Panc1 (cell line): Measurements from ENCODE around the gene ASCC1. TPM values are rescaled to one million over a fixed set of nuclear protein-coding genes. Genes with fewer than 3 reads are reported as not detected.
"Not testable (repeated sequence)": the region's sequence is repeated elsewhere in the genome, so short reads cannot be mapped to it uniquely, and the experiment has no call there.

ENCODE experiments used
- ATAC-seq: fragments of 200-7000 bp; cut with Tn5 transposase; 2 replicates; pipeline ENCODE4 v1.9.1; 2020; ENCODE audit warnings: mild to moderate bottlenecking, moderate library complexity
- BruUV-seq: library from RNA; stranded (reverse); fragments of 400-500 nt; replicated peaks from 2 replicates; lab custom pipeline; 2021; lab: Mats Ljungman, UMichigan
- CTCF ChIA-PET: fragments of 300-600 bp; sonication (Branson Sonifier 250); formaldehyde crosslinking; loops from one replicate; lab custom pipeline; 2022; ENCODE audit warnings: antibody characterized with exemption; lab: Charles Lee
- POLR2A ChIA-PET: fragments of 300-600 bp; sonication (Branson Sonifier 250); formaldehyde crosslinking; loops from one replicate; lab custom pipeline; 2022; ENCODE audit warnings: antibody characterized with exemption; lab: Charles Lee
- DNase-seq: peaks from one replicate; pipeline ENCODE4 v3.0.0-alpha.2; 2010; ENCODE audit warnings: low read depth, low spot score
- H3K27ac ChIP-seq: 2 replicates; pipeline ENCODE4 v1.5.1; 2011; ENCODE audit warnings: mild to moderate bottlenecking, low read length, inconsistent platforms
- H3K27me3 ChIP-seq: fragments of 200-500 bp; sonication (Bioruptor generic); 2 replicates; pipeline ENCODE4 v1.6.0; 2014; ENCODE audit warnings: low read length, inconsistent platforms; ENCODE audit not compliant: control insufficient read depth, insufficient read depth
- H3K36me3 ChIP-seq: fragments of 200-500 bp; sonication (Bioruptor generic); 2 replicates; pipeline ENCODE4 v1.5.1; 2014; ENCODE audit warnings: inconsistent platforms, mild to moderate bottlenecking, low read length, moderate library complexity; ENCODE audit not compliant: control insufficient read depth, insufficient read depth
- H3K4me1 ChIP-seq: 2 replicates; pipeline ENCODE4 v1.5.1; 2011; ENCODE audit warnings: inconsistent platforms, mild to moderate bottlenecking, low read length, moderate library complexity; ENCODE audit not compliant: control insufficient read depth, insufficient read depth
- H3K4me3 ChIP-seq, 2 experiments: 2 replicates each; pipeline ENCODE4 v1.5.1; 2011 to 2012; ENCODE audit warnings: low read depth in 2 of 2, low read length in 2 of 2, mild to moderate bottlenecking in 2 of 2, inconsistent platforms in 1 of 2, moderate library complexity in 1 of 2
- H3K9me3 ChIP-seq: fragments of 200-500 bp; sonication (Bioruptor generic); 2 replicates; pipeline ENCODE4 v1.5.1; 2014; ENCODE audit warnings: low read depth, mild to moderate bottlenecking, inconsistent platforms, low read length, moderate library complexity; ENCODE audit not compliant: control insufficient read depth, insufficient read depth
- POLR2AphosphoS5 ChIP-seq: IDR thresholded peaks from 2 replicates; pipeline ENCODE4 v1.6.1; 2012; ENCODE audit warnings: mild to moderate bottlenecking, low read depth, low read length, moderate library complexity
- SIN3A ChIP-seq: IDR thresholded peaks from 2 replicates; pipeline ENCODE4 v1.6.1; 2012; ENCODE audit warnings: low read depth, mild to moderate bottlenecking, low read length, moderate library complexity, borderline replicate concordance; ENCODE audit not compliant: insufficient read depth
- TCF7L2 ChIP-seq: IDR thresholded peaks from 2 replicates; pipeline ENCODE4 v1.6.1; 2011; ENCODE audit warnings: mild to moderate bottlenecking, low read depth, low read length, inconsistent platforms
- in situ Hi-C: cut with HindIII; loops from 2 replicates; pipeline ENCODE4 v1.10.0; 2016; ENCODE audit warnings: low sequenced_read_pairs, low pct_unique_long_range_greater_than_20kb
- intact Hi-C: fragments of 100-400 bp; cut with micrococcal nuclease; formaldehyde crosslinking; loops from one replicate; pipeline ENCODE4 v1.10.0; 2022; ENCODE audit not compliant: unreplicated experiment
- total RNA-seq: library from RNA; stranded (reverse); gene quantifications from one replicate; pipeline ENCODE4 v1.2.1, GENCODE V29; 2021; ENCODE audit not compliant: unreplicated experiment
- TF ChIP-seq, protein P1 (sequence below): fragments of 450-650 bp; IDR thresholded peaks from 2 replicates; pipeline ENCODE4 v1.5.1; 2017; ENCODE audit warnings: mild to moderate bottlenecking
- TF ChIP-seq, protein P2 (sequence below), 2 experiments: IDR thresholded peaks; 2 replicates each; pipeline ENCODE4 v1.6.1; 2011 to 2012; ENCODE audit warnings: low read depth in 2 of 2, control low read depth in 1 of 2, low read length in 1 of 2, mild to moderate bottlenecking in 1 of 2, moderate library complexity in 1 of 2; ENCODE audit not compliant: insufficient read depth in 1 of 2

ASCC1 gene
- total RNA-seq, 1 experiment from 2014 or later, result 114 TPM

DNA sequence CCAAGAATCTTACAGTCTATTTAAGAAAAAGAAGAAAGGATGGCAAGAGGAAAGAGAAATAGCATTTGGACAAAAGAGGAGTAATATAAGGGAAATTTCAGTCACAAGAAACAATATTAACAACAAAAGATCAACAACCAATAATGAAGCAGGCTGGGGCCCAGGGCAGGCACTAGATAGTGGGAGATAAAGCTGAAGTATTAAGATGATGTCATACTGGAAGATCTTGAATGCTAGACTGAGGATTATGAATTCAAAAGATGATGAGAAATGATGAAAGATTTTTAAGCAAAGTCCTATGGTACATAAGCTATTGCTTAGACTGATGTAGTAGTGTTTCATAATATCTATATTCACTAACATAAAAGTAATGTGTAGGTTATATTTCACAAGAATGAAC is 75.9 kb downstream of the ASCC1 start:
- TF ChIP-seq, protein P1, sequence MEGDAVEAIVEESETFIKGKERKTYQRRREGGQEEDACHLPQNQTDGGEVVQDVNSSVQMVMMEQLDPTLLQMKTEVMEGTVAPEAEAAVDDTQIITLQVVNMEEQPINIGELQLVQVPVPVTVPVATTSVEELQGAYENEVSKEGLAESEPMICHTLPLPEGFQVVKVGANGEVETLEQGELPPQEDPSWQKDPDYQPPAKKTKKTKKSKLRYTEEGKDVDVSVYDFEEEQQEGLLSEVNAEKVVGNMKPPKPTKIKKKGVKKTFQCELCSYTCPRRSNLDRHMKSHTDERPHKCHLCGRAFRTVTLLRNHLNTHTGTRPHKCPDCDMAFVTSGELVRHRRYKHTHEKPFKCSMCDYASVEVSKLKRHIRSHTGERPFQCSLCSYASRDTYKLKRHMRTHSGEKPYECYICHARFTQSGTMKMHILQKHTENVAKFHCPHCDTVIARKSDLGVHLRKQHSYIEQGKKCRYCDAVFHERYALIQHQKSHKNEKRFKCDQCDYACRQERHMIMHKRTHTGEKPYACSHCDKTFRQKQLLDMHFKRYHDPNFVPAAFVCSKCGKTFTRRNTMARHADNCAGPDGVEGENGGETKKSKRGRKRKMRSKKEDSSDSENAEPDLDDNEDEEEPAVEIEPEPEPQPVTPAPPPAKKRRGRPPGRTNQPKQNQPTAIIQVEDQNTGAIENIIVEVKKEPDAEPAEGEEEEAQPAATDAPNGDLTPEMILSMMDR, result no peak
- TF ChIP-seq SIN3A (no peak), TCF7L2 (no peak), POLR2AphosphoS5 (no peak)
- TF ChIP-seq, protein P2, sequence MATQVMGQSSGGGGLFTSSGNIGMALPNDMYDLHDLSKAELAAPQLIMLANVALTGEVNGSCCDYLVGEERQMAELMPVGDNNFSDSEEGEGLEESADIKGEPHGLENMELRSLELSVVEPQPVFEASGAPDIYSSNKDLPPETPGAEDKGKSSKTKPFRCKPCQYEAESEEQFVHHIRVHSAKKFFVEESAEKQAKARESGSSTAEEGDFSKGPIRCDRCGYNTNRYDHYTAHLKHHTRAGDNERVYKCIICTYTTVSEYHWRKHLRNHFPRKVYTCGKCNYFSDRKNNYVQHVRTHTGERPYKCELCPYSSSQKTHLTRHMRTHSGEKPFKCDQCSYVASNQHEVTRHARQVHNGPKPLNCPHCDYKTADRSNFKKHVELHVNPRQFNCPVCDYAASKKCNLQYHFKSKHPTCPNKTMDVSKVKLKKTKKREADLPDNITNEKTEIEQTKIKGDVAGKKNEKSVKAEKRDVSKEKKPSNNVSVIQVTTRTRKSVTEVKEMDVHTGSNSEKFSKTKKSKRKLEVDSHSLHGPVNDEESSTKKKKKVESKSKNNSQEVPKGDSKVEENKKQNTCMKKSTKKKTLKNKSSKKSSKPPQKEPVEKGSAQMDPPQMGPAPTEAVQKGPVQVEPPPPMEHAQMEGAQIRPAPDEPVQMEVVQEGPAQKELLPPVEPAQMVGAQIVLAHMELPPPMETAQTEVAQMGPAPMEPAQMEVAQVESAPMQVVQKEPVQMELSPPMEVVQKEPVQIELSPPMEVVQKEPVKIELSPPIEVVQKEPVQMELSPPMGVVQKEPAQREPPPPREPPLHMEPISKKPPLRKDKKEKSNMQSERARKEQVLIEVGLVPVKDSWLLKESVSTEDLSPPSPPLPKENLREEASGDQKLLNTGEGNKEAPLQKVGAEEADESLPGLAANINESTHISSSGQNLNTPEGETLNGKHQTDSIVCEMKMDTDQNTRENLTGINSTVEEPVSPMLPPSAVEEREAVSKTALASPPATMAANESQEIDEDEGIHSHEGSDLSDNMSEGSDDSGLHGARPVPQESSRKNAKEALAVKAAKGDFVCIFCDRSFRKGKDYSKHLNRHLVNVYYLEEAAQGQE (IDR thresholded peaks at IDR 0.05; ENCODE audit: insufficient read depth in 1 of 2, low read depth in 2 of 2, low read length in 1 of 2), result no peak
- Histone ChIP-seq H3K4me1 (peaks cover 18% of the 10 kb centered on the region), H3K27ac (peak overlapping the region; percentile 69), H3K4me3 (no peak overlapping the region), H3K36me3 (peaks cover 6% of the 10 kb centered on the region; the same call in 1 of the 2 replicates), H3K9me3 (no peaks in the 10 kb centered on the region), H3K27me3 (no peaks in the 10 kb centered on the region)
- CTCF ChIA-PET, result no interaction called here
- POLR2A ChIA-PET, result no interaction called here
- DNase-seq (no peak), ATAC-seq (no peak)
- intact Hi-C loops, result no loop called here
- BruUV-seq, result no TSS peak
- in situ Hi-C loops, result no loop called here

DNA sequence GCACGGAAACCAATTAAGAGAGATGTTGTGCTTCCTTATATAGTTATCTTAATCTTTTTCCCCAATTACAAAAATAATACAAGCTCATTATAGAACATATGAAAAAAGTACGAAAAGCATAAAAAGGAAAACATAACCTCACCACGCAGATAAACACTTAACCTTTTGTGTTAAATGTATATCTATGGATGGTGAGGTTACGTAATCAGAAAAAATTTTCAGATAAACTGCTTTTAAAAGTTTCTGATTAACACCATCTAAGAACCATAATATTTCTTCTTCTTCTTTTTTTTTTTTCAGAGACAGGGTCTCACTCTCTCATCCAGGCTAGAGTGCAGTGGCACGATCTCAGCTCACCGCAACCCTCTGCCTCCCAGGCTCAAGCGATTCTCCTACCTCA is 78.5 kb downstream of the ASCC1 start:
- ChIA-PET POLR2A (no interaction called here), CTCF (no interaction called here)
- DNase-seq (no peak), ATAC-seq (no peak)
- H3K4me1 ChIP-seq, result peaks cover 21% of the 10 kb centered on the region
- no peak overlapping the region for H3K4me3 ChIP-seq
- BruUV-seq, result no TSS peak
- TF ChIP-seq, protein P1, result no peak
- TF ChIP-seq, protein P2 (IDR thresholded peaks at IDR 0.05; ENCODE audit: insufficient read depth in 1 of 2, low read depth in 2 of 2, low read length in 1 of 2), result no peak
- TF ChIP-seq TCF7L2 (no peak), SIN3A (no peak), POLR2AphosphoS5 (no peak)
- intact Hi-C loops, result no loop called here
- no peak overlapping the region for H3K27ac ChIP-seq
- no peaks in the 10 kb centered on the region for H3K36me3 ChIP-seq
- in situ Hi-C loops, result no loop called here
- H3K27me3 ChIP-seq, result no peaks in the 10 kb centered on the region
- no peaks in the 10 kb centered on the region for H3K9me3 ChIP-seq

DNA sequence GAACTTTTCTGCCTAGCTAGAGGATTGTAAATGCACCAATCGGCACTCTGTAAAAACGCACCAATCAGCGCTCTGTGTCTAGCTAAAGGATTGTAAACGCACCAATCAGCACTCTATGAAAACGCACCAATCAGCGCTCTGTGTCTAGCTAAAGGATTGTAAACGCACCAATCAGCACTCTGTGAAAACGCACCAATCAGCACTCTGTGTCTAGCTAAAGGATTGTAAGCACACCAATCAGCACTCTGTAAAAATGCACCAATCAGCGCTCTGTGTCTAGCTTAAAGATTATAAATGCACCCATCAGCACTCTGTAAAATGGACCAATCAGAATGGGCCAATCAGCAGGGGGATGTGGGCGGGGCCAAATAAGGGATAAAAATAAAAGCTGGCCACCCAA is 79.9 kb downstream of the ASCC1 start:
- H3K27me3 ChIP-seq, CTCF ChIA-PET, H3K36me3 ChIP-seq, H3K4me3 ChIP-seq, POLR2A ChIA-PET, DNase-seq, BruUV-seq, H3K9me3 ChIP-seq, in situ Hi-C loops, ATAC-seq, intact Hi-C loops: not testable (repeated sequence)
- Histone ChIP-seq H3K27ac (peak overlapping the region; percentile 78), H3K4me1 (peaks cover 21% of the 10 kb centered on the region)
